WTC11 (cell line): Measurements from ENCODE around the gene CACNA1A. TPM values are rescaled to one million over a fixed set of nuclear protein-coding genes. Genes with fewer than 3 reads are reported as not detected.

Source experiments
- ATAC-seq: fragments of 200-7000 bp; cut with Tn5 transposase; 2 replicates; pipeline ENCODE4 v1.10.0; 2021; ENCODE audit warnings: mild to moderate bottlenecking, moderate library complexity
- CTCF ChIA-PET: fragments of 300-600 bp; sonication (Branson Sonifier 250); formaldehyde crosslinking; loops from one replicate; lab custom pipeline; 2021; ENCODE audit warnings: antibody characterized with exemption; lab: Charles Lee
- POLR2A ChIA-PET: fragments of 350-600 bp; sonication (Branson Sonifier 250); formaldehyde crosslinking; loops from one replicate; lab custom pipeline; 2021; ENCODE audit warnings: antibody characterized with exemption; lab: Charles Lee
- DNase-seq: peaks from one replicate; pipeline ENCODE4 v3.0.0; 2021; ENCODE audit warnings: low spot score
- H3K27ac Mint-ChIP-seq: 2 replicates; pipeline ENCODE4 v1.8.0; 2021; ENCODE audit warnings: mixed read lengths
- H3K27me3 Mint-ChIP-seq: 2 replicates; pipeline ENCODE4 v1.8.0; 2021; ENCODE audit warnings: low read depth, mild to moderate bottlenecking, moderate library complexity, mixed read lengths
- H3K36me3 Mint-ChIP-seq: 2 replicates; pipeline ENCODE4 v1.8.0; 2021; ENCODE audit warnings: mixed read lengths
- H3K4me1 Mint-ChIP-seq: 2 replicates; pipeline ENCODE4 v1.8.0; 2022; ENCODE audit warnings: mixed read lengths
- H3K4me3 Mint-ChIP-seq: 2 replicates; pipeline ENCODE4 v1.8.0; 2021; ENCODE audit warnings: mild to moderate bottlenecking, moderate library complexity, mixed read lengths
- H3K9me3 Mint-ChIP-seq: 2 replicates; pipeline ENCODE4 v1.8.0; 2021; ENCODE audit warnings: mixed read lengths
- ATF1 ChIP-seq: sonication (generic); formaldehyde crosslinking; IDR thresholded peaks from 2 replicates; pipeline ENCODE4 v1.8.1; 2023; ENCODE audit warnings: mild to moderate bottlenecking, moderate library complexity, missing genetic modification reagents
- ATF6 ChIP-seq: sonication (generic); formaldehyde crosslinking; IDR thresholded peaks from 2 replicates; pipeline ENCODE4 v1.8.1; 2023; ENCODE audit warnings: mild to moderate bottlenecking, missing genetic modification reagents
- CBFB ChIP-seq: sonication (generic); formaldehyde crosslinking; IDR thresholded peaks from 2 replicates; pipeline ENCODE4 v1.8.1; 2022; ENCODE audit warnings: mild to moderate bottlenecking, low read depth, missing genetic modification reagents
- FOXJ3 ChIP-seq: sonication (generic); formaldehyde crosslinking; IDR thresholded peaks from 2 replicates; pipeline ENCODE4 v1.9.0; 2021; ENCODE audit warnings: missing genetic modification reagents, mild to moderate bottlenecking, borderline replicate concordance
- HMGXB4 ChIP-seq: sonication (generic); formaldehyde crosslinking; IDR thresholded peaks from 2 replicates; pipeline ENCODE4 v1.8.1; 2023; ENCODE audit warnings: mild to moderate bottlenecking, moderate library complexity, missing genetic modification reagents
- IRF2 ChIP-seq: sonication (generic); formaldehyde crosslinking; IDR thresholded peaks from 2 replicates; pipeline ENCODE4 v1.8.0; 2022; ENCODE audit warnings: low read depth, missing genetic modification reagents, borderline replicate concordance
- NFE2L1 ChIP-seq: sonication (generic); formaldehyde crosslinking; IDR thresholded peaks from 2 replicates; pipeline ENCODE4 v1.8.1; 2023; ENCODE audit warnings: missing genetic modification reagents
- RELA ChIP-seq: sonication (generic); formaldehyde crosslinking; IDR thresholded peaks from 2 replicates; pipeline ENCODE4 v1.8.1; 2022; ENCODE audit warnings: missing genetic modification reagents, mild to moderate bottlenecking, borderline replicate concordance
- SP1 ChIP-seq: sonication (generic); formaldehyde crosslinking; conservative IDR thresholded peaks from 2 replicates; pipeline ENCODE4 v1.8.1; 2022; ENCODE audit warnings: missing genetic modification reagents
- TEAD1 ChIP-seq: sonication (generic); formaldehyde crosslinking; IDR thresholded peaks from 2 replicates; pipeline ENCODE4 v1.8.0; 2022; ENCODE audit warnings: mild to moderate bottlenecking, missing genetic modification reagents
- ZNF219 ChIP-seq: sonication (generic); formaldehyde crosslinking; IDR thresholded peaks from 2 replicates; pipeline ENCODE4 v1.8.0; 2023; ENCODE audit warnings: missing genetic modification reagents, mild to moderate bottlenecking, borderline replicate concordance
- ZNF317 ChIP-seq: sonication (generic); formaldehyde crosslinking; IDR thresholded peaks from 2 replicates; pipeline ENCODE4 v1.8.1; 2023; ENCODE audit warnings: low read depth, mild to moderate bottlenecking, moderate library complexity, missing genetic modification reagents, borderline replicate concordance
- ZNF425 ChIP-seq: fragments of 250-450 bp; sonication (Bioruptor Pico); conservative IDR thresholded peaks from 2 replicates; pipeline ENCODE4 v1.9.0; 2021; ENCODE audit warnings: mild to moderate bottlenecking
- ZNF671 ChIP-seq: fragments of 250-450 bp; sonication (Bioruptor Pico); IDR thresholded peaks from 2 replicates; pipeline ENCODE4 v1.8.0; 2021; ENCODE audit warnings: mild to moderate bottlenecking
- total RNA-seq: library from RNA; stranded (reverse); gene quantifications from 3 replicates; pipeline ENCODE4 v1.2.3, GENCODE V29; 2021
- TF ChIP-seq, protein P1 (sequence below): fragments of 250-450 bp; sonication (Bioruptor Pico); IDR thresholded peaks from 2 replicates; pipeline ENCODE4 v2.1.2; 2022; ENCODE audit warnings: mild to moderate bottlenecking, moderate library complexity
- TF ChIP-seq, protein P2 (sequence below): sonication (generic); formaldehyde crosslinking; IDR thresholded peaks from 2 replicates; pipeline ENCODE4 v1.8.0; 2023; ENCODE audit warnings: mild to moderate bottlenecking, missing genetic modification reagents
- TF ChIP-seq, protein P3 (sequence below): fragments of 250-450 bp; sonication (Bioruptor Pico); IDR thresholded peaks from 2 replicates; pipeline ENCODE4 v1.9.0; 2021; ENCODE audit warnings: mild to moderate bottlenecking
- TF ChIP-seq, protein P4 (sequence below): sonication (generic); formaldehyde crosslinking; IDR thresholded peaks from 2 replicates; pipeline ENCODE4 v1.8.1; 2023; ENCODE audit warnings: mild to moderate bottlenecking, missing genetic modification reagents
- TF ChIP-seq, protein P5 (sequence below): sonication (generic); formaldehyde crosslinking; IDR thresholded peaks from 2 replicates; pipeline ENCODE4 v1.8.1; 2023; ENCODE audit warnings: mild to moderate bottlenecking, missing genetic modification reagents, borderline replicate concordance

CACNA1A gene
- total RNA-seq, 1 experiment from 2014 or later: 28.9 TPM

DNA sequence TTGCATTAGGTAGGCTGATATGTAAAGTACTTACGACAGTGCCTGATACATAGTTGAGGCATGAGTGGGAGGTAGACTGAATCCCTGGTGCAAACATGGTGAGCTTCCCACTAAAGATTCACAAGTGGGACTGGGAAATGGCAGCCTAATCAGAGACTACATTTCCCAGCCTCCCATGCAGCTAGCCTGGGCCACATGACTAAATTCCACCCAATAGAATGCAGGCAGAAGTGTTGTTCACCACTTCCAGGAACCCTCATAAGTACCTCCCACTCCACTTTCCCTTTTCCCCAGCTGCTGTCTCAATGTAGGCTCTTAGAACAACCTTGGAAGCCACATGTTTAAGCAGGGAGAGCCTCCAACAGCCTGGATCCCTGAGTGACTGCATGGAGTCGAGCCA is 104.9 kb downstream of the CACNA1A start:
- H3K36me3 Mint-ChIP-seq: peaks cover 10% of the 10 kb centered on the region
- no peak overlapping the region for H3K4me3 Mint-ChIP-seq
- H3K27ac Mint-ChIP-seq: no peak overlapping the region
- no peak for DNase-seq
- H3K9me3 Mint-ChIP-seq: peaks cover 12% of the 10 kb centered on the region
- peaks cover 16% of the 10 kb centered on the region for H3K4me1 Mint-ChIP-seq
- no peaks in the 10 kb centered on the region for H3K27me3 Mint-ChIP-seq
- CTCF ChIA-PET: interaction anchor here (0.8 to 1.1 kb wide), 2 partner anchors 174 to 320 kb away, joined by 3 read pairs; no protein-coding TSS in a partner anchor
- peak; percentile 70 for ATAC-seq
- POLR2A ChIA-PET: no interaction called here
- TF ChIP-seq ZNF425 (CRISPR knock-in tag) (no peak), ZNF671 (CRISPR knock-in tag) (no peak), SP1 (CRISPR knock-in tag) (0 out of 2 replicates have a peak, but pooled peaks have one; percentile 27), IRF2 (CRISPR knock-in tag) (no peak), CBFB (no peak), ATF1 (no peak), NFE2L1 (CRISPR knock-in tag) (no peak), ZNF219 (CRISPR knock-in tag) (no peak), TEAD1 (CRISPR knock-in tag) (no peak), FOXJ3 (no peak), RELA (no peak), HMGXB4 (CRISPR knock-in tag) (no peak), ZNF317 (CRISPR knock-in tag) (no peak), ATF6 (CRISPR knock-in tag) (no peak)
- TF ChIP-seq, protein P1, sequence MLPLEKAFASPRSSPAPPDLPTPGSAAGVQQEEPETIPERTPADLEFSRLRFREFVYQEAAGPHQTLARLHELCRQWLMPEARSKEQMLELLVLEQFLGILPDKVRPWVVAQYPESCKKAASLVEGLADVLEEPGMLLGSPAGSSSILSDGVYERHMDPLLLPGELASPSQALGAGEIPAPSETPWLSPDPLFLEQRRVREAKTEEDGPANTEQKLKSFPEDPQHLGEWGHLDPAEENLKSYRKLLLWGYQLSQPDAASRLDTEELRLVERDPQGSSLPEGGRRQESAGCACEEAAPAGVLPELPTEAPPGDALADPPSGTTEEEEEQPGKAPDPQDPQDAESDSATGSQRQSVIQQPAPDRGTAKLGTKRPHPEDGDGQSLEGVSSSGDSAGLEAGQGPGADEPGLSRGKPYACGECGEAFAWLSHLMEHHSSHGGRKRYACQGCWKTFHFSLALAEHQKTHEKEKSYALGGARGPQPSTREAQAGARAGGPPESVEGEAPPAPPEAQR (CRISPR knock-in tag): no peak
- TF ChIP-seq, protein P2, sequence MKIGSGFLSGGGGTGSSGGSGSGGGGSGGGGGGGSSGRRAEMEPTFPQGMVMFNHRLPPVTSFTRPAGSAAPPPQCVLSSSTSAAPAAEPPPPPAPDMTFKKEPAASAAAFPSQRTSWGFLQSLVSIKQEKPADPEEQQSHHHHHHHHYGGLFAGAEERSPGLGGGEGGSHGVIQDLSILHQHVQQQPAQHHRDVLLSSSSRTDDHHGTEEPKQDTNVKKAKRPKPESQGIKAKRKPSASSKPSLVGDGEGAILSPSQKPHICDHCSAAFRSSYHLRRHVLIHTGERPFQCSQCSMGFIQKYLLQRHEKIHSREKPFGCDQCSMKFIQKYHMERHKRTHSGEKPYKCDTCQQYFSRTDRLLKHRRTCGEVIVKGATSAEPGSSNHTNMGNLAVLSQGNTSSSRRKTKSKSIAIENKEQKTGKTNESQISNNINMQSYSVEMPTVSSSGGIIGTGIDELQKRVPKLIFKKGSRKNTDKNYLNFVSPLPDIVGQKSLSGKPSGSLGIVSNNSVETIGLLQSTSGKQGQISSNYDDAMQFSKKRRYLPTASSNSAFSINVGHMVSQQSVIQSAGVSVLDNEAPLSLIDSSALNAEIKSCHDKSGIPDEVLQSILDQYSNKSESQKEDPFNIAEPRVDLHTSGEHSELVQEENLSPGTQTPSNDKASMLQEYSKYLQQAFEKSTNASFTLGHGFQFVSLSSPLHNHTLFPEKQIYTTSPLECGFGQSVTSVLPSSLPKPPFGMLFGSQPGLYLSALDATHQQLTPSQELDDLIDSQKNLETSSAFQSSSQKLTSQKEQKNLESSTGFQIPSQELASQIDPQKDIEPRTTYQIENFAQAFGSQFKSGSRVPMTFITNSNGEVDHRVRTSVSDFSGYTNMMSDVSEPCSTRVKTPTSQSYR: no peak
- TF ChIP-seq, protein P3, sequence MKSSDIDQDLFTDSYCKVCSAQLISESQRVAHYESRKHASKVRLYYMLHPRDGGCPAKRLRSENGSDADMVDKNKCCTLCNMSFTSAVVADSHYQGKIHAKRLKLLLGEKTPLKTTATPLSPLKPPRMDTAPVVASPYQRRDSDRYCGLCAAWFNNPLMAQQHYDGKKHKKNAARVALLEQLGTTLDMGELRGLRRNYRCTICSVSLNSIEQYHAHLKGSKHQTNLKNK (CRISPR knock-in tag): no peak
- TF ChIP-seq, protein P4, sequence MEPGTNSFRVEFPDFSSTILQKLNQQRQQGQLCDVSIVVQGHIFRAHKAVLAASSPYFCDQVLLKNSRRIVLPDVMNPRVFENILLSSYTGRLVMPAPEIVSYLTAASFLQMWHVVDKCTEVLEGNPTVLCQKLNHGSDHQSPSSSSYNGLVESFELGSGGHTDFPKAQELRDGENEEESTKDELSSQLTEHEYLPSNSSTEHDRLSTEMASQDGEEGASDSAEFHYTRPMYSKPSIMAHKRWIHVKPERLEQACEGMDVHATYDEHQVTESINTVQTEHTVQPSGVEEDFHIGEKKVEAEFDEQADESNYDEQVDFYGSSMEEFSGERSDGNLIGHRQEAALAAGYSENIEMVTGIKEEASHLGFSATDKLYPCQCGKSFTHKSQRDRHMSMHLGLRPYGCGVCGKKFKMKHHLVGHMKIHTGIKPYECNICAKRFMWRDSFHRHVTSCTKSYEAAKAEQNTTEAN (CRISPR knock-in tag): no peak
- TF ChIP-seq, protein P5, sequence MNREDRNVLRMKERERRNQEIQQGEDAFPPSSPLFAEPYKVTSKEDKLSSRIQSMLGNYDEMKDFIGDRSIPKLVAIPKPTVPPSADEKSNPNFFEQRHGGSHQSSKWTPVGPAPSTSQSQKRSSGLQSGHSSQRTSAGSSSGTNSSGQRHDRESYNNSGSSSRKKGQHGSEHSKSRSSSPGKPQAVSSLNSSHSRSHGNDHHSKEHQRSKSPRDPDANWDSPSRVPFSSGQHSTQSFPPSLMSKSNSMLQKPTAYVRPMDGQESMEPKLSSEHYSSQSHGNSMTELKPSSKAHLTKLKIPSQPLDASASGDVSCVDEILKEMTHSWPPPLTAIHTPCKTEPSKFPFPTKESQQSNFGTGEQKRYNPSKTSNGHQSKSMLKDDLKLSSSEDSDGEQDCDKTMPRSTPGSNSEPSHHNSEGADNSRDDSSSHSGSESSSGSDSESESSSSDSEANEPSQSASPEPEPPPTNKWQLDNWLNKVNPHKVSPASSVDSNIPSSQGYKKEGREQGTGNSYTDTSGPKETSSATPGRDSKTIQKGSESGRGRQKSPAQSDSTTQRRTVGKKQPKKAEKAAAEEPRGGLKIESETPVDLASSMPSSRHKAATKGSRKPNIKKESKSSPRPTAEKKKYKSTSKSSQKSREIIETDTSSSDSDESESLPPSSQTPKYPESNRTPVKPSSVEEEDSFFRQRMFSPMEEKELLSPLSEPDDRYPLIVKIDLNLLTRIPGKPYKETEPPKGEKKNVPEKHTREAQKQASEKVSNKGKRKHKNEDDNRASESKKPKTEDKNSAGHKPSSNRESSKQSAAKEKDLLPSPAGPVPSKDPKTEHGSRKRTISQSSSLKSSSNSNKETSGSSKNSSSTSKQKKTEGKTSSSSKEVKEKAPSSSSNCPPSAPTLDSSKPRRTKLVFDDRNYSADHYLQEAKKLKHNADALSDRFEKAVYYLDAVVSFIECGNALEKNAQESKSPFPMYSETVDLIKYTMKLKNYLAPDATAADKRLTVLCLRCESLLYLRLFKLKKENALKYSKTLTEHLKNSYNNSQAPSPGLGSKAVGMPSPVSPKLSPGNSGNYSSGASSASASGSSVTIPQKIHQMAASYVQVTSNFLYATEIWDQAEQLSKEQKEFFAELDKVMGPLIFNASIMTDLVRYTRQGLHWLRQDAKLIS (CRISPR knock-in tag): no peak
